GM19238 (cell line): ENCODE results near the gene EDC4.
A peak's percentile ranks its signal among the peaks of the same experiment; 100 is the strongest.
"Not testable (repeated sequence)": the region's sequence is repeated elsewhere in the genome, so short reads cannot be mapped to it uniquely, and the experiment has no call there.

Source experiments
- DNase-seq: peaks from one replicate; pipeline ENCODE4 v3.0.0; 2011; ENCODE audit warnings: low spot score; ENCODE audit not compliant: insufficient read length

Gene EDC4

DNA sequence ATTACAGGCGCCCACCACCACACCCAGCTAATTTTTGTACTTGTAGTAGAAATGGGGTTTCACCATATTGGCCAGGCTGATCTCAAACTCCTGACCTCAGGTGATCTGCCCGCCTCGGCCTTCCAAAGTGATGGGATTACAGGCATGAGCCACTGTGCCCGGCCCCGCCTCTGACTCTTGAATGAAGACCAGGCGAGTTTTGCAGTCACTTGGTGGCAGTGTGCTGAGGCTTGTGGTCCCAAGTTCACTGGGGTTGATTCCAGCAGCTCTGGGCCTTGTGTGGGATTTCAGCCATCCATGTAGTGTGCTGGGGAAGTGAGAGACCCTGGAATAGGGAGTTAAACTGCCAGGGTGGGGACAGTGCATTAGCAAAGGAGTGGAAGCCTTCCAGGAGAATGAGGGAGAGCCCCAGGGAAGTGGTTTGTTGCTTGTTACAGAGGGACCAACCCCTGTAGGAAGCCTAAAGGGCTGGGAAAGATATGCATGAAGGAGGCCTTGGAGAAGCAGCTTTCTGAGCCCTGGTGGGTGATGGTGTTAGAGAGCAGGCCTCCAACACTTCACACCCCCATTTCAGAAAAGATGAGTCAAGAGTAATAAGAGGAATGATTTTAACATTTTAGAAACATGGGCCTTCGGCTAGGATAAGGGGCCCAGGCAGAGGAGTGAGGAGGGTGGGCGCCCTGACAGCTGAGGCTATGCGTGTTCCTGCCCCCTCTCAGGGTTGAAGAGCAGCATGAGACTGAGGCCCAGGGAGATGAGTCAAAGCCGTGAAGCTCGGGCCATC, 34.7 kb downstream of the EDC4 start:
- DNase-seq = no peak

DNA sequence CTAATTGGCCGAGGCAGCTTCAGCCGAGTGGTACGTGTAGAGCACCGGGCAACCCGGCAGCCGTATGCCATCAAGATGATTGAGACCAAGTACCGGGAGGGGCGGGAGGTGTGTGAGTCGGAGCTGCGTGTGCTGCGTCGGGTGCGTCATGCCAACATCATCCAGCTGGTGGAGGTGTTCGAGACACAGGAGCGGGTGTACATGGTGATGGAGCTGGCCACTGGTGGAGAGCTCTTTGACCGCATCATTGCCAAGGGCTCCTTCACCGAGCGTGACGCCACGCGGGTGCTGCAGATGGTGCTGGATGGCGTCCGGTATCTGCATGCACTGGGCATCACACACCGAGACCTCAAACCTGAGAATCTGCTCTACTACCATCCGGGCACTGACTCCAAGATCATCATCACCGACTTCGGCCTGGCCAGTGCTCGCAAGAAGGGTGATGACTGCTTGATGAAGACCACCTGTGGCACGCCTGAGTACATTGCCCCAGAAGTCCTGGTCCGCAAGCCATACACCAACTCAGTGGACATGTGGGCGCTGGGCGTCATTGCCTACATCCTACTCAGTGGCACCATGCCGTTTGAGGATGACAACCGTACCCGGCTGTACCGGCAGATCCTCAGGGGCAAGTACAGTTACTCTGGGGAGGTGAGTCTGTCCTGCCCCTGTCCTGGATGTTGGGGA, 36.3 kb downstream of the EDC4 start:
- DNase-seq = no peak

- DNase-seq = no peak
Measured at GRCh38 chr16:67910158-67910557, 37.3 kb downstream of the EDC4 start.

GRCh38 chr16:67914758-67915495, 42.1 kb downstream of the EDC4 start:
- no peak for DNase-seq

- not testable (repeated sequence) for DNase-seq
Measured at GRCh38 chr16:67915496-67915769, 42.6 kb downstream of the EDC4 start.

GRCh38 chr16:67915831-67916723, 43.2 kb downstream of the EDC4 start:
- DNase-seq = no peak

GRCh38 chr16:67917140-67917851, 44.4 kb downstream of the EDC4 start:
- DNase-seq = no peak

DNA sequence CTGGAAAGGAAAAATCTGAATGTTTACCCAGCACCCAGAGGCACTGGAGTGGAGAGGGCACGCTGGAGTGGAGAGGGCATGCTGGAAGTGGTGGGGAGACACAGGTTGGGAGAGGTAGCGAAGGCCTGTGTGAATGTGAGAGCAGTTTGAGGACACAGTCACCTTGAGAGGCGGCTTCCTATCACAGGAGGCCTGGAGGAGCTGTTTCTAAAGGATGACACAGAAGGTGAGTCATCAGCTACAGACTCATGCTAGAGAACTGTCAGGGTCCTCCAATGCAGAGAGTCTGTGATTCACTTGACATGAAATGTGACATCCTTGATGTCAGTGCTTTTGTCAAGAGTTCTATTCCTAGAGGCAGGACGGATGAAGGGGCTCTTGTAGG, 45.0 kb downstream of the EDC4 start:
- no peak for DNase-seq

GRCh38 chr16:67919622-67920221, 46.9 kb downstream of the EDC4 start:
- no peak for DNase-seq

DNA sequence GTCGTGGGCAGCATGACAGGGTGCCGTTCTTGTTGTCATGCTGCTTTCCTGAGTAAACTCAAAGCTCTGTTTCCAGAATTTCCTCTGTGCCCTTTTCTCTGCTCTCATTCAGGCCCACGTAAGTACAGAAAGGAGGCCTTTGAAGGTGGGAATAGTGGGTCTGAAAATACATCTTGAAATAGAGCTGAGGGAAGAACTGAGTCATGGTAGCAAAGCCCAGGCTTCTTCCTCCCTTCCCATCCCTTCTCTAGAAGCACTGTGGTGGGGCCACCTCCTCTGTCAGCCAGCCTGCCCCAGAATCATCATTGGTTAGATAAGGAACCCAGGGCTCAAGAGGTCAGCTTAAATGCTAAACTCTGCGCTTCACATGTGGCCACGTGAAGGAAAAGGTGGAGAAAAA, 49.4 kb downstream of the EDC4 start:
- DNase-seq = no peak

GRCh38 chr16:67922740-67923139, 49.9 kb downstream of the EDC4 start:
- DNase-seq = no peak

DNA sequence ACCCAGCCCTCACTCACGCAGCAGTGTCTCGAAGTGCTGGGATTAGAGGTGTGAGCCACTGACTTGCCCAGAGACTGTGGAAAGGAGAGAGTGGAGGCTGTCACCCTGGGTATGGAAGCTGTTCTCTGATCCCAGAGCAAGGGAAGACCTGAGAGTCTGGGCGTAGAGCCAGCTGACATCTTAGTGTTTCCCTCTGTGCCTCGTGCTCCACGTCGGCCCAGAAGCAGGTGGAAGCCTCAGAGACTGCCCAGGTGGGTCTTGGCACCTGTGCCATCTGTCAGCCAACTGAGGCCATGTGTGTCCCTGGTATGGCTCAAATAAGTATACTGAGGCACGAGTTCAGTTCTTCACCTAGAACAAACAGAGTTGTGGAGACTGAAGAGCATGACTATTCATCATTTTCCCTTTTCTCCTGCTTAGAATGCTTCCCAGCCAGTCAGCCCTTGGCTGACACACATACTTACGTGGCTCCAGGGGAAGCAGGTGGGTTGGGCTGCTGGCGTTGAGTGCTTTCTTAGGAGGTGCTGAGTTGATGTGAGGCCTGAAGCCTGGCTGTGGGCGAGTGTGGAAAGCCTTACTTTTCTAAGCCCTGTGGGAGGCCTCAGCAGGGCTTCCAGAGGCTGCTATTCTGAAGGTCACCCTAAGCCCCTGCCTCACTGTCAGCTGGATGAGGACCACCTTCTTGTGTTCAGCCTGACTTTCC, 50.7 kb downstream of the EDC4 start:
- DNase-seq = no peak

GRCh38 chr16:67924140-67924906, 51.5 kb downstream of the EDC4 start:
- DNase-seq = no peak

DNA sequence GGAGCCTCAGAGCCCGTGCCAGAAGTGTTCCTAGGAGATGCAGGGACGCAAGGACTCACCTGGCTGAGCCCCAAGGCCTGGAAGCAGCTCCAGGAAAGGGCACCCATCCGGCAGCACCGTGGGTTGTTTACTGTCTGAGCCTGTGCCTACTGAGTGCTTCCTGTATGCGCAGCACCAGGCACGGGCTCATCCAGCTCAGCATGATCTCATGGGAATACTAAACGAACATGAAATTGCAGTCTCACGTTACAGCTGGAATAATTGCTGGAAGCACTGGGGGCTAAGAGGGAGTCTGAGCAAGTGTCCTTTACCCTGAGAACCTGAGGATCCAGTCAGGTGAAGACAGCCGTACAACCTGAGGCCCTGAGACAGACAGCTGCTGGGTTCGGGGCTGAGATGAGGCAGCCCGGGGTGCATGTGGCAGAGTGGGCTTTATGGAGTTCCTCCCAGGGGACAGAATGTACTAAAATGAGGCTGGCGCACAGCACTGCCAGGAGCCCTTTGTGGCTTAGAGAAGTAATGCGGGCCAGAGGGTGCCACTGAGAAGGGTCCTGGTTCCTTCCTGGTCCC, 53.4 kb downstream of the EDC4 start:
- no peak for DNase-seq

- no peak for DNase-seq
Measured at GRCh38 chr16:67927131-67927941, 54.5 kb downstream of the EDC4 start.

- no peak for DNase-seq
Measured at GRCh38 chr16:67928147-67928546, 55.3 kb downstream of the EDC4 start.

- peak; percentile 77 for DNase-seq
Measured at GRCh38 chr16:67928561-67929364, 55.9 kb downstream of the EDC4 start.
